GM12878 (cell line): ENCODE results near the gene HHAT. TPM values are rescaled to one million over a fixed set of nuclear protein-coding genes. Genes with fewer than 3 reads are reported as not detected.

Experiments
- ATAC-seq: fragments of 200-7000 bp; cut with Tn5 transposase; 3 replicates; pipeline ENCODE4 v1.9.1; 2020; ENCODE audit warnings: mild to moderate bottlenecking, moderate library complexity
- BruUV-seq: library from RNA; stranded (reverse); fragments of 400-500 nt; replicated peaks from 2 replicates; lab custom pipeline; 2021; lab: Mats Ljungman, UMichigan
- CTCF ChIA-PET: fragments of 300-600 bp; sonication (Branson Sonifier 250); formaldehyde crosslinking; extraction: SDS; loops from one replicate; lab custom pipeline; 2021; ENCODE audit warnings: inconsistent platforms; lab: Yijun Ruan, JAX
- POLR2A ChIA-PET: fragments of 350-600 bp; formaldehyde crosslinking; extraction: SDS; loops from one replicate; lab custom pipeline; 2021; ENCODE audit warnings: inconsistent platforms; lab: Charles Lee
- RAD21 ChIA-PET: fragments of 300-600 bp; sonication (Branson Sonifier 250); formaldehyde crosslinking; loops from one replicate; lab custom pipeline; 2023; ENCODE audit warnings: antibody characterized with exemption; ENCODE audit not compliant: unreplicated experiment; lab: Charles Lee
- SMC1A ChIA-PET: fragments of 300-600 bp; sonication (Branson Sonifier 250); formaldehyde crosslinking; loops from one replicate; lab custom pipeline; 2023; ENCODE audit not compliant: unreplicated experiment, uncharacterized antibody; lab: Charles Lee
- DNase-seq: peaks from one replicate; pipeline ENCODE4 v3.0.0-alpha.2; 2011; ENCODE audit warnings: low read depth, low spot score
- FAIRE-seq: peaks from 3 replicates; lab custom pipeline; 2011; peaks lifted over from hg19 to GRCh38; lab: Jason Lieb, UNC
- H2AFZ ChIP-seq: 2 replicates; pipeline ENCODE4 v1.6.0; 2011; ENCODE audit warnings: low read depth, low read length, control low read depth; ENCODE audit not compliant: control insufficient read depth
- H3K27ac ChIP-seq: 2 replicates; pipeline ENCODE4 v1.5.1; 2011; ENCODE audit warnings: control low read depth; ENCODE audit not compliant: control insufficient read depth, insufficient read depth
- H3K27me3 ChIP-seq, 2 experiments: replicated peaks in 1 of 2; 2 replicates each; pipeline versions ENCODE4 v1.6.0 to v1.6.1; 2011; ENCODE audit warnings: low read length in 1 of 2; ENCODE audit not compliant: control insufficient read depth in 2 of 2, insufficient read depth in 2 of 2
- H3K36me3 ChIP-seq, 2 experiments: 2 replicates each; pipeline ENCODE4 v1.5.1; 2011; ENCODE audit warnings: low read length in 1 of 2; ENCODE audit not compliant: control insufficient read depth in 2 of 2, insufficient read depth in 2 of 2
- H3K4me1 ChIP-seq: 2 replicates; pipeline ENCODE4 v1.6.1; 2011; ENCODE audit warnings: mild to moderate bottlenecking, low read length, moderate library complexity, mixed read lengths; ENCODE audit not compliant: control insufficient read depth, insufficient read depth
- H3K4me2 ChIP-seq: 2 replicates; pipeline ENCODE4 v1.6.0; 2011; ENCODE audit warnings: control low read depth; ENCODE audit not compliant: control insufficient read depth, insufficient read depth
- H3K4me3 ChIP-seq: fragments of 200-600 bp; sonication (generic); 2 replicates; pipeline ENCODE4 v1.5.1; 2016
- H3K79me2 ChIP-seq: 2 replicates; pipeline ENCODE4 v1.6.0; 2011; ENCODE audit warnings: low read length; ENCODE audit not compliant: control insufficient read depth, insufficient read depth
- H3K9ac ChIP-seq: 2 replicates; pipeline ENCODE4 v1.8.0; 2011; ENCODE audit warnings: low read length, control low read depth, mixed read lengths; ENCODE audit not compliant: control insufficient read depth, insufficient read depth
- H3K9me3 ChIP-seq: replicated peaks from 3 replicates; pipeline ENCODE4 v1.5.1; 2011; ENCODE audit warnings: mild to moderate bottlenecking, low read length; ENCODE audit not compliant: control insufficient read depth, insufficient read depth
- H4K20me1 ChIP-seq: 2 replicates; pipeline ENCODE4 v1.6.0; 2011; ENCODE audit not compliant: control insufficient read depth, insufficient read depth
- CBX3 ChIP-seq: fragments of 200-600 bp; sonication (generic); IDR thresholded peaks from 2 replicates; pipeline ENCODE4 v1.6.1; 2016; ENCODE audit warnings: low read depth, borderline replicate concordance
- CBX5 ChIP-seq: sonication (generic); IDR thresholded peaks from 2 replicates; pipeline ENCODE4 v1.6.1; 2016; ENCODE audit warnings: low read depth, moderate library complexity, mild to moderate bottlenecking, inconsistent platforms
- ETV6 ChIP-seq, 2 experiments: fragments of 450-650 bp in 1 of 2; IDR thresholded peaks in 1 of 2; conservative IDR thresholded peaks in 1 of 2; 2 replicates each; pipeline ENCODE4 v1.6.1; 2014; ENCODE audit warnings: antibody characterized with exemption in 1 of 2, borderline replicate concordance in 1 of 2, low read depth in 1 of 2, mild to moderate bottlenecking in 1 of 2, moderate library complexity in 1 of 2
- NFYA ChIP-seq: IDR thresholded peaks from 2 replicates; pipeline ENCODE4 v1.6.1; 2011; ENCODE audit warnings: low read depth, mild to moderate bottlenecking, low read length, improper control_type of control experiment, borderline replicate concordance
- NR2F1 ChIP-seq: fragments of 450-650 bp; conservative IDR thresholded peaks from 2 replicates; pipeline ENCODE4 v1.6.1; 2017; ENCODE audit warnings: mild to moderate bottlenecking
- RAD21 ChIP-seq: IDR thresholded peaks from 2 replicates; pipeline ENCODE4 v1.6.1; 2011; ENCODE audit warnings: mild to moderate bottlenecking, low read depth, low read length, moderate library complexity; ENCODE audit not compliant: insufficient read depth
- SIN3A ChIP-seq: IDR thresholded peaks from 2 replicates; pipeline ENCODE4 v1.6.1; 2012; ENCODE audit warnings: low read depth, low read length, improper control_type of control experiment
- SIX5 ChIP-seq: IDR thresholded peaks from 2 replicates; pipeline ENCODE4 v1.6.1; 2011; ENCODE audit warnings: mild to moderate bottlenecking, low read depth, low read length, moderate library complexity; ENCODE audit not compliant: severe bottlenecking
- SMARCA5 ChIP-seq: fragments of 450-650 bp; IDR thresholded peaks from 2 replicates; pipeline ENCODE4 v1.6.1; 2017; ENCODE audit warnings: mild to moderate bottlenecking
- SMC3 ChIP-seq: IDR thresholded peaks from 2 replicates; pipeline ENCODE4 v1.6.1; 2011; ENCODE audit warnings: low read length, improper control_type of control experiment, borderline replicate concordance
- WGBS: methylation state at CpG from one replicate; pipeline ENCODE4 v1.1.6; 2016; ENCODE audit warnings: low lambda C conversion rate; ENCODE audit not compliant: insufficient replicate concordance, insufficient coverage; ENCODE audit errors: missing lambda C conversion rate; 5-methylcytosine and 5-hydroxymethylcytosine counted together
- in situ Hi-C: fragments of 300-500 bp; cut with MboI; formaldehyde crosslinking; loops from 9 replicates; pipeline ENCODE4 v1.14.3; 2018; ENCODE audit warnings: mixed read lengths
- intact Hi-C: fragments of 100-400 bp; cut with micrococcal nuclease; formaldehyde crosslinking; loops from one replicate; pipeline ENCODE4 v1.14.2; 2022; ENCODE audit not compliant: unreplicated experiment
- polyA plus RNA-seq, 11 experiments: library from polyadenylated mRNA; depleted of rRNA in 4 of 11; unstranded in 6 of 11; stranded (reverse) in 5 of 11; fragments of >200 nt; fragmentation: Nextera tagmentation in 4 of 11; fragmentation: Illumina TruSeq in 1 of 11; extraction: Ambion mirVana in 4 of 11; extraction: Trizol in 1 of 11; gene quantifications; 1 replicate in 1 of 11; 2 replicates in 10 of 11; pipeline versions ENCODE4 v1.2.1 to v1.2.3, GENCODE V29; 2011 to 2016; ENCODE audit warnings: inconsistent platforms in 2 of 11, missing spikeins in 2 of 11, low read depth in 1 of 11
- total RNA-seq, 4 experiments: library from RNA; depleted of rRNA in 3 of 4; stranded (reverse); fragments of >200 nt in 3 of 4; fragmentation: Illumina TruSeq in 1 of 4; extraction: Trizol in 1 of 4; gene quantifications; 2 replicates each; pipeline versions ENCODE4 v1.2.1 to v1.2.3, GENCODE V29; 2013 to 2021
- TF ChIP-seq, protein P1 (sequence below): IDR thresholded peaks from 2 replicates; pipeline ENCODE4 v1.6.1; 2011; ENCODE audit warnings: mild to moderate bottlenecking, low read depth, low read length, moderate library complexity; ENCODE audit not compliant: insufficient replicate concordance
- TF ChIP-seq, protein P2 (sequence below): IDR thresholded peaks from 2 replicates; pipeline ENCODE4 v1.6.1; 2011; ENCODE audit warnings: borderline replicate concordance, low read depth, mild to moderate bottlenecking, moderate library complexity, mixed read lengths, low read length; ENCODE audit not compliant: insufficient read depth; ENCODE audit errors: extremely low read length

Gene HHAT
- total and polyA plus RNA-seq, 10 of the 15 experiments (the other 5 are each of a cell fraction or from before 2014, with no cell fraction given): 1.2 to 37.6 (median 2.6) TPM

DNA sequence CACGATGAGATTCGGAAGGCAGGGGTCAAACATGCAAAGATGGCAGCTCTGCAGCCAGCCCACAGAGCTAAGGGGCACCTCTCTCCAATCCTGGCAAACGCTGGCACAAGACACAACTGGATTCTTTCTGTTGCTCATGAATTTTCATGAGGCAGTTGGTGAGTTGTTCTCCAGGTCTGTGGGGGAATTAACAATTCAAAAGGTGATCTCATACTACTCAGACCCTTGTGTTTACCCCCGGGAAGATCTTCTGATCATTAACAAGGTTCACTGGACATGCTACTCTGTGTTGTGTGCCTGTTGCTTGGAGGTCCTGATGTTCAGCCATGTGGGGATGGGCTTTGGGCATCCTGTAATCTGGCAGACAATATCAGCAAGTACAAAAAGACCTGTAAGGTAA lies 128.9 kb downstream of the HHAT start:
- Histone ChIP-seq H3K9me3 (no peaks in the 10 kb centered on the region), H3K9ac (no peak overlapping the region), H2AFZ (no peak overlapping the region), H4K20me1 (no peaks in the 10 kb centered on the region), H3K79me2 (no peaks in the 10 kb centered on the region), H3K4me2 (no peak overlapping the region), H3K27me3 (no peaks in the 10 kb centered on the region; a peak in 1 of 4 replicates), H3K4me3 (no peak overlapping the region), H3K27ac (no peak overlapping the region), H3K36me3 (no peaks in the 10 kb centered on the region), H3K4me1 (no peaks in the 10 kb centered on the region)
- ChIA-PET RAD21 (interaction anchor here (0.6 to 1.0 kb wide), 2 partner anchors 53 to 191 kb away, joined by 3 read pairs; no protein-coding TSS in a partner anchor), CTCF (interaction anchor here (1.2 to 2.1 kb wide), 3 partner anchors 9 to 50 kb away, joined by 3 to 10 read pairs (median 5); no protein-coding TSS in a partner anchor), POLR2A (no interaction called here), SMC1A (interaction anchor here (1.2 kb wide), 1 partner anchor 9 kb away, joined by 3 read pairs; no protein-coding TSS in a partner anchor)
- WGBS: 50% methylated on average over 4 of the region's 4 CpGs
- intact Hi-C loops: no loop called here
- no peak for TF ChIP-seq SMC3
- TF ChIP-seq SIN3A: no peak
- no peak for TF ChIP-seq NR2F1
- no peak for TF ChIP-seq SIX5
- no peak for TF ChIP-seq ETV6 (conservative IDR thresholded peaks at IDR 0.05 in 1 of 2, IDR thresholded peaks at IDR 0.05 in 1 of 2; ENCODE audit: borderline replicate concordance in 1 of 2, low read depth in 1 of 2)
- no peak for TF ChIP-seq CBX5
- TF ChIP-seq CBX3: no peak
- no peak for TF ChIP-seq SMARCA5
- TF ChIP-seq, protein P1, sequence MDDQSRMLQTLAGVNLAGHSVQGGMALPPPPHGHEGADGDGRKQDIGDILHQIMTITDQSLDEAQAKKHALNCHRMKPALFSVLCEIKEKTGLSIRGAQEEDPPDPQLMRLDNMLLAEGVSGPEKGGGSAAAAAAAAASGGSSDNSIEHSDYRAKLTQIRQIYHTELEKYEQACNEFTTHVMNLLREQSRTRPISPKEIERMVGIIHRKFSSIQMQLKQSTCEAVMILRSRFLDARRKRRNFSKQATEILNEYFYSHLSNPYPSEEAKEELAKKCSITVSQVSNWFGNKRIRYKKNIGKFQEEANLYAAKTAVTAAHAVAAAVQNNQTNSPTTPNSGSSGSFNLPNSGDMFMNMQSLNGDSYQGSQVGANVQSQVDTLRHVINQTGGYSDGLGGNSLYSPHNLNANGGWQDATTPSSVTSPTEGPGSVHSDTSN: no peak
- TF ChIP-seq NFYA: no peak
- TF ChIP-seq, protein P2, sequence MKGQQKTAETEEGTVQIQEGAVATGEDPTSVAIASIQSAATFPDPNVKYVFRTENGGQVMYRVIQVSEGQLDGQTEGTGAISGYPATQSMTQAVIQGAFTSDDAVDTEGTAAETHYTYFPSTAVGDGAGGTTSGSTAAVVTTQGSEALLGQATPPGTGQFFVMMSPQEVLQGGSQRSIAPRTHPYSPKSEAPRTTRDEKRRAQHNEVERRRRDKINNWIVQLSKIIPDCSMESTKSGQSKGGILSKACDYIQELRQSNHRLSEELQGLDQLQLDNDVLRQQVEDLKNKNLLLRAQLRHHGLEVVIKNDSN: no peak
- TF ChIP-seq RAD21: no peak
- DNase-seq (no peak), ATAC-seq (no peak), FAIRE-seq (no peak)
- in situ Hi-C loops: no loop called here
- no TSS peak for BruUV-seq
